NCI-H774 (cell line): Measurements from ENCODE around the gene MAP4.
"Not testable (repeated sequence)": the region's sequence is repeated elsewhere in the genome, so short reads cannot be mapped to it uniquely, and the experiment has no call there.

ENCODE experiments used
- DNase-seq: peaks from one replicate; lab custom pipeline; 2025; lab: John Stamatoyannopoulos, UW

MAP4 gene

GRCh38 chr3:48016301-48016973 lies at the start of gene MAP4:
TSS of gene MAP4 (minus strand) at chr3:48016416. CDS start at chr3:47998860, 17,556 bp downstream.
- no peak for DNase-seq

- DNase-seq: no peak
These were observed 48.8 kb upstream of the MAP4 start for GRCh38 chr3:48065035-48065434.

- no peak for DNase-seq
These were observed 48.1 kb upstream of the MAP4 start for GRCh38 chr3:48064292-48064829.

GRCh38 chr3:48061586-48061985 lies 45.4 kb upstream of the MAP4 start:
- DNase-seq: not testable (repeated sequence)

GRCh38 chr3:48058091-48058490 lies 41.9 kb upstream of the MAP4 start:
- DNase-seq: no peak

GRCh38 chr3:48057521-48057920 lies 41.3 kb upstream of the MAP4 start:
- no peak for DNase-seq

GRCh38 chr3:48047841-48048464 lies 31.7 kb upstream of the MAP4 start:
- no peak for DNase-seq

GRCh38 chr3:48042071-48042760 lies 26.0 kb upstream of the MAP4 start:
- DNase-seq: no peak

- DNase-seq: no peak
These were observed 23.4 kb upstream of the MAP4 start for GRCh38 chr3:48039487-48040190.

GRCh38 chr3:48038971-48039481 lies 22.8 kb upstream of the MAP4 start:
- DNase-seq: no peak

GRCh38 chr3:48034000-48034516 lies 17.8 kb upstream of the MAP4 start:
- DNase-seq: no peak

GRCh38 chr3:48030188-48030587 lies 14.0 kb upstream of the MAP4 start:
- no peak for DNase-seq

- no peak for DNase-seq
These were observed 11.0 kb upstream of the MAP4 start for GRCh38 chr3:48026951-48027908.

GRCh38 chr3:48026098-48026497 lies 9.9 kb upstream of the MAP4 start:
- no peak for DNase-seq

GRCh38 chr3:48024401-48024800 lies 8.2 kb upstream of the MAP4 start:
- DNase-seq: no peak

GRCh38 chr3:48023377-48023776 lies 7.2 kb upstream of the MAP4 start:
- no peak for DNase-seq

GRCh38 chr3:48022178-48022577 lies 6.0 kb upstream of the MAP4 start:
- no peak for DNase-seq

GRCh38 chr3:48018841-48019240 lies 2.6 kb upstream of the MAP4 start:
- no peak for DNase-seq

- no peak for DNase-seq
These were observed 610 bp downstream of the MAP4 start for GRCh38 chr3:48015431-48016180.

GRCh38 chr3:48014358-48014757 lies 1.9 kb downstream of the MAP4 start:
- DNase-seq: no peak
